SK-N-SH (cell line): ENCODE measurements around the gene CCN6. TPM values are rescaled to one million over a fixed set of nuclear protein-coding genes. Genes with fewer than 3 reads are reported as not detected.

Source experiments
- CTCF ChIA-PET: fragments of 300-600, 350-600 bp; formaldehyde crosslinking; extraction: SDS; loops from one replicate; lab custom pipeline; 2021; lab: Yijun Ruan, JAX
- POLR2A ChIA-PET: fragments of 350-600 bp; sonication (Branson Sonifier 250); formaldehyde crosslinking; extraction: SDS; loops from one replicate; lab custom pipeline; 2020; ENCODE audit warnings: antibody characterized with exemption, inconsistent platforms; lab: Yijun Ruan, JAX
- DNase-seq: peaks from one replicate; pipeline ENCODE4 v3.0.0; 2012
- H2AFZ ChIP-seq: fragments of 200-600 bp; sonication (generic); 2 replicates; pipeline ENCODE4 v1.8.1; 2016; ENCODE audit warnings: antibody characterized with exemption, mild to moderate bottlenecking, low read depth
- H3F3A ChIP-seq: fragments of 200-600 bp; sonication (generic); replicated peaks from 2 replicates; pipeline ENCODE3; 2016; ENCODE audit warnings: antibody characterized with exemption, mild to moderate bottlenecking; ENCODE audit not compliant: insufficient read depth
- H3K27ac ChIP-seq, 2 experiments: fragments of 200-500 bp in 1 of 2; fragments of 200-600 bp in 1 of 2; sonication (Bioruptor generic) in 1 of 2; sonication (generic), shearing (Covaris generic) in 1 of 2; 2 replicates each; pipeline versions ENCODE4 v1.5.1 to v1.6.1; 2014 to 2016; ENCODE audit warnings: low read depth in 2 of 2, inconsistent platforms in 1 of 2, low read length in 1 of 2, mild to moderate bottlenecking in 1 of 2, mixed read lengths in 1 of 2
- H3K27me3 ChIP-seq: fragments of 200-600 bp; sonication (generic), shearing (Covaris generic); 2 replicates; pipeline ENCODE4 v1.6.1; 2016; ENCODE audit warnings: mixed run types; ENCODE audit not compliant: insufficient read depth
- H3K36me3 ChIP-seq, 2 experiments: fragments of 200-500 bp in 1 of 2; fragments of 200-600 bp in 1 of 2; sonication (Bioruptor generic) in 1 of 2; sonication (generic) in 1 of 2; replicated peaks in 1 of 2; 2 replicates each; pipeline versions ENCODE3 to v1.5.1; 2014 to 2016; ENCODE audit warnings: low read length in 1 of 2, mild to moderate bottlenecking in 1 of 2; ENCODE audit not compliant: insufficient read depth in 2 of 2, control insufficient read depth in 1 of 2
- H3K4me1 ChIP-seq, 2 experiments: fragments of 200-500 bp in 1 of 2; fragments of 200-600 bp in 1 of 2; sonication (Bioruptor generic) in 1 of 2; sonication (generic), shearing (Covaris generic) in 1 of 2; 2 replicates each; pipeline versions ENCODE4 v1.5.1 to v1.6.1; 2014 to 2016; ENCODE audit warnings: low read depth in 1 of 2, low read length in 1 of 2, mixed run types in 1 of 2; ENCODE audit not compliant: insufficient read depth in 2 of 2, control insufficient read depth in 1 of 2
- H3K4me2 ChIP-seq: fragments of 200-600 bp; sonication (generic), shearing (Covaris generic); 2 replicates; pipeline ENCODE4 v1.6.1; 2017; ENCODE audit warnings: mixed run types
- H3K4me3 ChIP-seq, 2 experiments: fragments of 200-500 bp in 1 of 2; fragments of 200-600 bp in 1 of 2; sonication (Bioruptor generic) in 1 of 2; sonication (generic), shearing (Covaris generic) in 1 of 2; 2 replicates each; pipeline versions ENCODE4 v1.5.1 to v1.8.1; 2014 to 2016; ENCODE audit warnings: low read depth in 2 of 2, inconsistent platforms in 1 of 2, low read length in 1 of 2, mild to moderate bottlenecking in 1 of 2, mixed read lengths in 1 of 2, moderate library complexity in 1 of 2
- H3K79me2 ChIP-seq: fragments of 200-600 bp; sonication (generic); 2 replicates; pipeline ENCODE4 v1.8.1; 2017; ENCODE audit warnings: mild to moderate bottlenecking; ENCODE audit not compliant: insufficient read depth
- H3K9ac ChIP-seq: fragments of 200-600 bp; sonication (generic); 2 replicates; pipeline ENCODE4 v1.6.1; 2017; ENCODE audit warnings: mixed run types
- H3K9me2 ChIP-seq: fragments of 200-600 bp; sonication (generic); 2 replicates; pipeline ENCODE4 v1.6.1; 2017; ENCODE audit warnings: mixed run types
- H3K9me3 ChIP-seq: fragments of 200-600 bp; sonication (generic); 2 replicates; pipeline ENCODE4 v1.6.1; 2017; ENCODE audit warnings: mixed run types, mild to moderate bottlenecking, moderate library complexity
- H4K20me1 ChIP-seq: fragments of 200-600 bp; sonication (generic); 2 replicates; pipeline ENCODE4 v1.6.1; 2017; ENCODE audit warnings: mild to moderate bottlenecking, mixed run types; ENCODE audit not compliant: insufficient read depth
- CTCF ChIP-seq: fragments of 200-600 bp; sonication (generic); IDR thresholded peaks from 2 replicates; pipeline ENCODE4 v1.6.1; 2017; ENCODE audit warnings: antibody characterized with exemption, mild to moderate bottlenecking, moderate library complexity
- EZH2phosphoT487 ChIP-seq: fragments of 200-600 bp; sonication (generic); IDR thresholded peaks from 2 replicates; pipeline ENCODE4 v1.6.1; 2017; ENCODE audit warnings: low read depth, mixed run types, mild to moderate bottlenecking, antibody characterized with exemption, moderate library complexity, borderline replicate concordance
- FOXJ3 ChIP-seq: sonication (generic); formaldehyde crosslinking; IDR thresholded peaks from 2 replicates; pipeline ENCODE4 v1.5.1; 2020; ENCODE audit warnings: mild to moderate bottlenecking, missing genetic modification reagents
- GABPA ChIP-seq: IDR thresholded peaks from 2 replicates; pipeline ENCODE4 v1.4.0; 2012; ENCODE audit warnings: low read depth, mild to moderate bottlenecking
- GATA2 ChIP-seq: sonication (generic); formaldehyde crosslinking; IDR thresholded peaks from 2 replicates; pipeline ENCODE4 v1.5.0; 2020; ENCODE audit warnings: mild to moderate bottlenecking, missing genetic modification reagents
- JUND ChIP-seq: IDR thresholded peaks from 2 replicates; pipeline ENCODE4 v1.4.0; 2012
- MAX ChIP-seq: IDR thresholded peaks from 2 replicates; pipeline ENCODE4 v1.4.0; 2012; ENCODE audit warnings: low read depth
- MXI1 ChIP-seq: IDR thresholded peaks from 2 replicates; pipeline ENCODE4 v1.6.1; 2012; ENCODE audit warnings: mild to moderate bottlenecking, low read depth, low read length, improper control_type of control experiment
- PBX3 ChIP-seq: IDR thresholded peaks from 2 replicates; pipeline ENCODE4; 2012
- RAD21 ChIP-seq: IDR thresholded peaks from 2 replicates; pipeline ENCODE4 v1.6.1; 2012; ENCODE audit warnings: mild to moderate bottlenecking, low read length
- RCOR1 ChIP-seq: fragments of 150-350 bp; IDR thresholded peaks from 2 replicates; pipeline ENCODE4 v1.6.1; 2017; ENCODE audit warnings: antibody characterized with exemption, low read length
- REST ChIP-seq: IDR thresholded peaks from 2 replicates; pipeline ENCODE4 v1.6.1; 2012; ENCODE audit warnings: mild to moderate bottlenecking, low read depth, low read length, moderate library complexity
- RFX5 ChIP-seq: IDR thresholded peaks from 2 replicates; pipeline ENCODE4 v1.6.1; 2012; ENCODE audit warnings: mild to moderate bottlenecking, improper control_type of control experiment, low read length
- RXRA ChIP-seq: IDR thresholded peaks from 2 replicates; pipeline ENCODE4 v1.4.0; 2012; ENCODE audit warnings: low read depth, mild to moderate bottlenecking, borderline replicate concordance
- TCF12 ChIP-seq: IDR thresholded peaks from 2 replicates; pipeline ENCODE4 v1.4.0; 2012
- TEAD4 ChIP-seq: IDR thresholded peaks from 2 replicates; pipeline ENCODE4 v1.4.0; 2012; ENCODE audit warnings: mild to moderate bottlenecking, borderline replicate concordance; ENCODE audit not compliant: insufficient read depth
- USF2 ChIP-seq: fragments of 150-350 bp; IDR thresholded peaks from 2 replicates; pipeline ENCODE4 v1.6.1; 2017; ENCODE audit warnings: antibody characterized with exemption, low read length, low read depth, borderline replicate concordance
- WGBS: methylation state at CpG from one replicate; pipeline ENCODE4 v1.1.6; 2017; ENCODE audit warnings: low lambda C conversion rate; 5-methylcytosine and 5-hydroxymethylcytosine counted together
- polyA plus RNA-seq, 3 experiments: library from polyadenylated mRNA; depleted of rRNA; stranded (reverse); fragments of >200 nt; gene quantifications; 2 replicates each; pipeline ENCODE4 v1.2.3, GENCODE V29; 2012

CCN6 gene
- polyA plus RNA-seq, 1 of the 3 experiments (the other 2 are of a cell fraction), result not detected

GRCh38 chr6:112038756-112039430, 15.0 kb upstream of the CCN6 start:
- peak overlapping the region; percentile 7; the same call in 1 of the 2 replicates for H2AFZ ChIP-seq
- POLR2A ChIA-PET, result no interaction called here
- H3K4me1 ChIP-seq, result peaks cover 3 to 27% of the 10 kb centered on the region in 2 experiments
- CTCF ChIA-PET, result interaction anchor here (0.9 to 6.1 kb wide), 4 partner anchors 11 to 328 kb away, joined by 3 to 43 read pairs (median 4); no protein-coding TSS in a partner anchor
- H3K9me2 ChIP-seq, result no peaks in the 10 kb centered on the region
- 89% methylated on average over 15 of the region's 15 CpGs for WGBS
- peak overlapping the region; percentile 64; the same call in 1 of the 2 replicates for H3K9ac ChIP-seq
- no peaks in the 10 kb centered on the region for H3K79me2 ChIP-seq
- H4K20me1 ChIP-seq, result no peaks in the 10 kb centered on the region
- peak overlapping the region; percentile 45 for H3K4me2 ChIP-seq
- peaks cover 31% of the 10 kb centered on the region for H3F3A ChIP-seq
- no peaks in the 10 kb centered on the region for H3K9me3 ChIP-seq
- no peak overlapping the region for H3K4me3 ChIP-seq
- TF ChIP-seq JUND (no peak), GABPA (no peak), RFX5 (no peak), REST (no peak), RXRA (no peak), MAX (no peak), EZH2phosphoT487 (no peak), FOXJ3 (no peak), RCOR1 (no peak), RAD21 (no peak), CTCF (no peak)
- DNase-seq, result no peak
- H3K27ac ChIP-seq, result peak overlapping the region in 1 of 2 experiments; percentile 87; a peak in 2 of 4 replicates
- no peaks in the 10 kb centered on the region for H3K36me3 ChIP-seq
- H3K27me3 ChIP-seq, result no peaks in the 10 kb centered on the region

GRCh38 chr6:112039431-112039770, 14.5 kb upstream of the CCN6 start:
- Histone ChIP-seq H3K4me1 (peaks cover 6 to 27% of the 10 kb centered on the region in 2 experiments), H3K9me2 (no peaks in the 10 kb centered on the region), H3F3A (peaks cover 36% of the 10 kb centered on the region), H3K79me2 (no peaks in the 10 kb centered on the region), H3K4me2 (no peak overlapping the region), H3K9ac (no peak overlapping the region), H3K36me3 (no peaks in the 10 kb centered on the region), H3K9me3 (no peaks in the 10 kb centered on the region), H4K20me1 (no peaks in the 10 kb centered on the region), H2AFZ (no peak overlapping the region), H3K27ac (peak overlapping the region in 1 of 2 experiments; percentile 87; a peak in 1 of 4 replicates), H3K4me3 (no peak overlapping the region), H3K27me3 (no peaks in the 10 kb centered on the region)
- ChIA-PET POLR2A (no interaction called here), CTCF (interaction anchor here (0.9 to 6.1 kb wide), 4 partner anchors 12 to 328 kb away, joined by 3 to 43 read pairs (median 7); no protein-coding TSS in a partner anchor)
- DNase-seq, result no peak
- 64% methylated on average over 2 of the region's 2 CpGs for WGBS
- TF ChIP-seq PBX3 (no peak), GATA2 (no peak), TCF12 (no peak), TEAD4 (no peak), MXI1 (no peak), USF2 (no peak), GABPA (no peak), EZH2phosphoT487 (no peak), RXRA (no peak), RAD21 (no peak)
